VCaP (cell line): Measurements from ENCODE around the gene OR52K1.

Experiments used
- H3K27ac ChIP-seq: fragments of 450-650 bp; 2 replicates; pipeline ENCODE4 v1.5.1; 2017
- CTCF ChIP-seq: fragments of 450-650 bp; conservative IDR thresholded peaks from 2 replicates; pipeline ENCODE4 v1.5.1; 2017; ENCODE audit warnings: mild to moderate bottlenecking, moderate library complexity

The OR52K1 gene

GRCh38 chr11:4491878-4492606 lies 9.6 kb downstream of the OR52K1 start:
- no peak for TF ChIP-seq CTCF
- no peak overlapping the region for H3K27ac ChIP-seq

GRCh38 chr11:4493480-4493818 lies 11.0 kb downstream of the OR52K1 start:
- peak; percentile 59 for TF ChIP-seq CTCF

GRCh38 chr11:4495487-4495886 lies 13.0 kb downstream of the OR52K1 start:
- no peak for TF ChIP-seq CTCF

More at GRCh38 chr11:4493480-4493818, 11.0 kb downstream of the OR52K1 start:
- H3K27ac ChIP-seq: no peak overlapping the region

GRCh38 chr11:4495986-4496385 lies 13.5 kb downstream of the OR52K1 start:
- no peak for TF ChIP-seq CTCF
- no peak overlapping the region; the same call in 1 of the 2 replicates for H3K27ac ChIP-seq

More at GRCh38 chr11:4495487-4495886, 13.0 kb downstream of the OR52K1 start:
- H3K27ac ChIP-seq: no peak overlapping the region

DNA sequence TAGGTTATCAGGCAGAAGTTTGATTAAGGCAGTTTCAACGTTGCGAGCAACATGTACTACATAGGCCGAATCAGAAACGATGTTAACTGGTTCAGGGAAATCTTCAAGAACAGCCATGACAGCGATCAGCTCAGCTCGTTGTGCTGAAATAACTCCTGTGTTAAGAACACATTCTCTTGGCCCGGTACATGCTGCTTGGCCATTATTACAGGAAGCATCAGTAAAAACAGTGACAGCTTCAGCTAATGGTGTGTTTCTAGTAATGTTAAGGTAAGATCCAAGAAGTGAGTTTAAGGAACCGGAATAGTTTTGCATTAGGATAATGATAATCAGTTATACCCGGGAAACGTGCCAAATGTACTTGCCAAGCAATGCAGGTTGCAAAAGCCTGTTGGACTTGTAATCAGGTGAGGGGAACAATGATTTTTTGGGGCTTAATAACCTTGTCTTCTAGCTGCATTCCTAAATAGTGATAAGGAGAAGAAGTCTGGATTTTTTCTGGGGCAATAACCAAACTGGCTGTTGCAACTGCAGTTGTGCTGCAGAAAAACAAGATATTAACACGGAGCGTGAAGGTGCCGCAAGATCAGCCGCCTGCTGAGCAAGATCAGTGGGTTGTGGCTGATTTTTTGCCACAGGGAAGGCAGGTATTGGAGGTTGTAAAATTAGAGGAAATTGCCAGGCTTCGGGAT lies 14.3 kb downstream of the OR52K1 start:
- peak overlapping the region; percentile 37; the same call in 1 of the 2 replicates for H3K27ac ChIP-seq
- TF ChIP-seq CTCF: no peak

- TF ChIP-seq CTCF: no peak
- no peak overlapping the region for H3K27ac ChIP-seq
Observed at GRCh38 chr11:4508886-4509285, 26.4 kb downstream of the OR52K1 start.

DNA sequence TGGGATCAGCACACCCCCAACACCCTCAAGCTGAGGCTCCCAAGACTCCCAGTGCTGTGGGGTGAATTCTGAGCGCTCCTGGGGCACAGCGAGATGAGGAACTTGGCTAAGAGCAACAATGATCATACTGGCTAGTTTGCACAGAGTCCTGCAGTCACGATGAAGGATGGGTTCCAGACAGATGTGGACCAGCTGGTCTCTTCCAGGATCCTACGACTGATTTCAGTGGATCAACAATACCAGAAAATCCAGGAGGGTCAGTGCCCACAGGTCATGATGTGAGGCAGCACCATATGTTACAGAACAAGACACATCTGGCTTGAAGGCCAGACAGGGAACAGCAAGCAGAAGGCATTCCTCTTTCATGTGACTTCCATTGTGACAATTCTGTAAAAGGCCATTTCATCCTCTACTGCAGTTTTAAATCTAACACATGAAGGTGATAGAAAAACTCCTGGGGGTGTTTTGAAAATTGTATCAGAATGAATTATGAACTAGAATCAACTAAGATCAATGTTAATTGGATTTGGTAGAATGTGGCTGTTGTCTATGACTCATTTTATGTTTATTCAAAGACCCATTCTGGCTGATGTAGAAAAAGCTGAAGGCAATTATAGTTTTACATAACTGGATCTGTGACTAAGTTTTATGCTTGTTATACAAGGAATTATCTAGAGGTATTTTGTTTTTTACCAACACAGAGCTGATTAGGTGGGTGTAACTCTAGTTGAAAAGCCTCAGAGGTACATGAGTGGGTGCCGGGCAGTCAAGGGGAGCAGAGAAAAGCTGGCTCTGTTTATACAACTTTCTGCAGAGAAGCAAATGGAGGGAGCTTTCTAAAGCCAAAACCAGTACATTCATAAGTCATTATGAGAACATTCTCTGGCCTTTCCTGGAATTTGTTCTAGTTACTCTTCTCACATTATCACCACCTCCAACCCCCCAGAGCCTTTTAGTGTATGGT lies 29.1 kb downstream of the OR52K1 start:
- no peak overlapping the region for H3K27ac ChIP-seq
- no peak for TF ChIP-seq CTCF
